Measurements from ENCODE around the gene C17orf100. TPM values are rescaled to one million over a fixed set of nuclear protein-coding genes. Genes with fewer than 3 reads are reported as not detected.
A peak's percentile ranks its signal among the peaks of the same experiment; 100 is the strongest.

The C17orf100 gene
- total RNA-seq, 2 experiments from 2014 or later, result 0.69 to 0.70 TPM

GRCh38 chr17:6699997-6700947 is 48.7 kb downstream of the C17orf100 start:
- no peaks in the 10 kb centered on the region for H3K36me3 ChIP-seq (ENCODE audit: insufficient read depth, low read length)
- H3K27me3 Mint-ChIP-seq, result peaks cover 16% of the 10 kb centered on the region
- H3K27ac ChIP-seq (ENCODE audit: low read depth in 1 of 2, low read length in 2 of 2), result no peak overlapping the region
- ChIA-PET POLR2A (no interaction called here), CTCF (no interaction called here)
- TF ChIP-seq CTCF (IDR thresholded peaks at IDR 0.05), result no peak
- H3K4me3 Mint-ChIP-seq, result no peak overlapping the region
- H3K27me3 ChIP-seq (ENCODE audit: control insufficient read depth in 1 of 2, insufficient read depth in 2 of 2, low read length in 2 of 2), result peaks cover 0 to 7% of the 10 kb centered on the region in 2 experiments
- no peaks in the 10 kb centered on the region for H3K9me3 Mint-ChIP-seq
- H3K36me3 Mint-ChIP-seq (ENCODE audit: low read depth), result no peaks in the 10 kb centered on the region
- no peaks in the 10 kb centered on the region for H3K9me3 ChIP-seq (ENCODE audit: control insufficient read depth in 1 of 2, insufficient read depth in 1 of 2, low read length in 2 of 2)
- ATAC-seq (ENCODE audit: poor library complexity) (no peak), DNase-seq (no peak)
- intact Hi-C loops (cut with DNase I, micrococcal nuclease), result no loop called here
- no peak overlapping the region for H3K4me3 ChIP-seq (ENCODE audit: low read length)
- no peaks in the 10 kb centered on the region for H3K4me1 ChIP-seq (ENCODE audit: insufficient read depth, low read length)
- H3K27ac Mint-ChIP-seq, result no peak overlapping the region
- no peaks in the 10 kb centered on the region for H3K4me1 Mint-ChIP-seq (ENCODE audit: low read depth)

GRCh38 chr17:6700948-6701307 is 49.4 kb downstream of the C17orf100 start:
- intact Hi-C loops (cut with DNase I, micrococcal nuclease), result no loop called here
- Histone ChIP-seq H3K27ac (ENCODE audit: low read depth in 1 of 2, low read length in 2 of 2) (no peak overlapping the region), H3K4me1 (ENCODE audit: insufficient read depth, low read length) (no peaks in the 10 kb centered on the region), H3K27me3 (ENCODE audit: control insufficient read depth in 1 of 2, insufficient read depth in 2 of 2, low read length in 2 of 2) (peaks cover 0 to 7% of the 10 kb centered on the region in 2 experiments), H3K36me3 (ENCODE audit: insufficient read depth, low read length) (no peaks in the 10 kb centered on the region), H3K4me3 (ENCODE audit: low read length) (no peak overlapping the region), H3K9me3 (ENCODE audit: control insufficient read depth in 1 of 2, insufficient read depth in 1 of 2, low read length in 2 of 2) (no peaks in the 10 kb centered on the region)
- no peak overlapping the region for H3K4me3 Mint-ChIP-seq
- peaks cover 18% of the 10 kb centered on the region for H3K27me3 Mint-ChIP-seq
- TF ChIP-seq CTCF (IDR thresholded peaks at IDR 0.05), result no peak
- no peak for ATAC-seq (ENCODE audit: poor library complexity)
- H3K4me1 Mint-ChIP-seq (ENCODE audit: low read depth), result no peaks in the 10 kb centered on the region
- no peak overlapping the region for H3K27ac Mint-ChIP-seq
- POLR2A ChIA-PET, result no interaction called here
- H3K9me3 Mint-ChIP-seq, result no peaks in the 10 kb centered on the region
- DNase-seq, result no peak
- CTCF ChIA-PET, result no interaction called here
- no peaks in the 10 kb centered on the region for H3K36me3 Mint-ChIP-seq (ENCODE audit: low read depth)

GRCh38 chr17:6701719-6702118 is 50.2 kb downstream of the C17orf100 start:
- H3K4me1 Mint-ChIP-seq (ENCODE audit: low read depth), result no peaks in the 10 kb centered on the region
- POLR2A ChIA-PET, result no interaction called here

More at GRCh38 chr17:6701719-6702118, 50.2 kb downstream of the C17orf100 start:
- no peaks in the 10 kb centered on the region for H3K36me3 ChIP-seq (ENCODE audit: insufficient read depth, low read length)
- Mint-ChIP-seq H3K27me3 (peaks cover 26% of the 10 kb centered on the region), H3K9me3 (no peaks in the 10 kb centered on the region), H3K27ac (no peak overlapping the region), H3K36me3 (ENCODE audit: low read depth) (no peaks in the 10 kb centered on the region), H3K4me3 (no peak overlapping the region)
- H3K4me3 ChIP-seq (ENCODE audit: low read length), result no peak overlapping the region
- no peaks in the 10 kb centered on the region for H3K9me3 ChIP-seq (ENCODE audit: control insufficient read depth in 1 of 2, insufficient read depth in 1 of 2, low read length in 2 of 2)
- peak; percentile 27 for TF ChIP-seq CTCF (IDR thresholded peaks at IDR 0.05)
- CTCF ChIA-PET, result no interaction called here
- H3K27me3 ChIP-seq (ENCODE audit: control insufficient read depth in 1 of 2, insufficient read depth in 2 of 2, low read length in 2 of 2), result peaks cover 0 to 7% of the 10 kb centered on the region in 2 experiments
- no peak overlapping the region for H3K27ac ChIP-seq (ENCODE audit: low read depth in 1 of 2, low read length in 2 of 2)
- H3K4me1 ChIP-seq (ENCODE audit: insufficient read depth, low read length), result no peaks in the 10 kb centered on the region
- DNase-seq (peak in 7 of 14 experiments; percentile 17 to 54 (median 26)), ATAC-seq (ENCODE audit: poor library complexity) (peak; percentile 51)
- intact Hi-C loops (cut with DNase I, micrococcal nuclease), result no loop called here
